ENCODE results near the gene CAP1.

DNA sequence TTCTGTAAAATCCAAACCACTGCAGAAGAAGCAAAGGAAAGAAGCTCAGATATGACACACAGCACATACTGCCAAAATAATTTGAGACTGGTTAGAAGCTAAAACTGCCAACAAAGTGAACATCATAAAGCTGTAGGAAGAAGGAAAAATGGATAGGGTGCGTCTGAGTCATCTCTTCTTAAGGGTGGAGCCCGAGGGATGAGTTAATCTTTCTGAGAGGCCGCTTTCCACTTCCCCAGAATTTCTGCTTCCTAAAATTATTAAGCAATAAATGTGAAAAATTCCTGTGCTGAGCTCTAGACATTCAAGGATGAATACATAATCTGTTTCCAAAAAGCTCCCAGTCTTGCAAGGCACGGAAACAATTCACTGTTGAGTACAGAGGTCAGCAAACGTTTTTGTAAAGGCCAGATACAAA lies 36.4 kb downstream of the CAP1 start:
- TF ChIP-seq, protein P1, sequence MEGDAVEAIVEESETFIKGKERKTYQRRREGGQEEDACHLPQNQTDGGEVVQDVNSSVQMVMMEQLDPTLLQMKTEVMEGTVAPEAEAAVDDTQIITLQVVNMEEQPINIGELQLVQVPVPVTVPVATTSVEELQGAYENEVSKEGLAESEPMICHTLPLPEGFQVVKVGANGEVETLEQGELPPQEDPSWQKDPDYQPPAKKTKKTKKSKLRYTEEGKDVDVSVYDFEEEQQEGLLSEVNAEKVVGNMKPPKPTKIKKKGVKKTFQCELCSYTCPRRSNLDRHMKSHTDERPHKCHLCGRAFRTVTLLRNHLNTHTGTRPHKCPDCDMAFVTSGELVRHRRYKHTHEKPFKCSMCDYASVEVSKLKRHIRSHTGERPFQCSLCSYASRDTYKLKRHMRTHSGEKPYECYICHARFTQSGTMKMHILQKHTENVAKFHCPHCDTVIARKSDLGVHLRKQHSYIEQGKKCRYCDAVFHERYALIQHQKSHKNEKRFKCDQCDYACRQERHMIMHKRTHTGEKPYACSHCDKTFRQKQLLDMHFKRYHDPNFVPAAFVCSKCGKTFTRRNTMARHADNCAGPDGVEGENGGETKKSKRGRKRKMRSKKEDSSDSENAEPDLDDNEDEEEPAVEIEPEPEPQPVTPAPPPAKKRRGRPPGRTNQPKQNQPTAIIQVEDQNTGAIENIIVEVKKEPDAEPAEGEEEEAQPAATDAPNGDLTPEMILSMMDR (IDR thresholded peaks at IDR 0.05) = no peak
- TF ChIP-seq GABPA (IDR thresholded peaks at IDR 0.05; ENCODE audit: low read depth) = no peak
- TF ChIP-seq TEAD4 (IDR thresholded peaks at IDR 0.05; ENCODE audit: borderline replicate concordance, insufficient read depth) = no peak
- peak; percentile 48 for TF ChIP-seq JUND (IDR thresholded peaks at IDR 0.05)
- no peak for TF ChIP-seq EZH2phosphoT487 (IDR thresholded peaks at IDR 0.05; ENCODE audit: borderline replicate concordance, low read depth)
- no peak for TF ChIP-seq MEF2A (IDR thresholded peaks at IDR 0.05; ENCODE audit: borderline replicate concordance, low read depth)
- TF ChIP-seq, protein P2, sequence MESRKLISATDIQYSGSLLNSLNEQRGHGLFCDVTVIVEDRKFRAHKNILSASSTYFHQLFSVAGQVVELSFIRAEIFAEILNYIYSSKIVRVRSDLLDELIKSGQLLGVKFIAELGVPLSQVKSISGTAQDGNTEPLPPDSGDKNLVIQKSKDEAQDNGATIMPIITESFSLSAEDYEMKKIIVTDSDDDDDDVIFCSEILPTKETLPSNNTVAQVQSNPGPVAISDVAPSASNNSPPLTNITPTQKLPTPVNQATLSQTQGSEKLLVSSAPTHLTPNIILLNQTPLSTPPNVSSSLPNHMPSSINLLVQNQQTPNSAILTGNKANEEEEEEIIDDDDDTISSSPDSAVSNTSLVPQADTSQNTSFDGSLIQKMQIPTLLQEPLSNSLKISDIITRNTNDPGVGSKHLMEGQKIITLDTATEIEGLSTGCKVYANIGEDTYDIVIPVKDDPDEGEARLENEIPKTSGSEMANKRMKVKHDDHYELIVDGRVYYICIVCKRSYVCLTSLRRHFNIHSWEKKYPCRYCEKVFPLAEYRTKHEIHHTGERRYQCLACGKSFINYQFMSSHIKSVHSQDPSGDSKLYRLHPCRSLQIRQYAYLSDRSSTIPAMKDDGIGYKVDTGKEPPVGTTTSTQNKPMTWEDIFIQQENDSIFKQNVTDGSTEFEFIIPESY (IDR thresholded peaks at IDR 0.05; ENCODE audit: borderline replicate concordance, low read depth) = no peak
- TF ChIP-seq SMC3 (IDR thresholded peaks at IDR 0.05; ENCODE audit: low read depth, low read length) = no peak
- TF ChIP-seq, protein P3, sequence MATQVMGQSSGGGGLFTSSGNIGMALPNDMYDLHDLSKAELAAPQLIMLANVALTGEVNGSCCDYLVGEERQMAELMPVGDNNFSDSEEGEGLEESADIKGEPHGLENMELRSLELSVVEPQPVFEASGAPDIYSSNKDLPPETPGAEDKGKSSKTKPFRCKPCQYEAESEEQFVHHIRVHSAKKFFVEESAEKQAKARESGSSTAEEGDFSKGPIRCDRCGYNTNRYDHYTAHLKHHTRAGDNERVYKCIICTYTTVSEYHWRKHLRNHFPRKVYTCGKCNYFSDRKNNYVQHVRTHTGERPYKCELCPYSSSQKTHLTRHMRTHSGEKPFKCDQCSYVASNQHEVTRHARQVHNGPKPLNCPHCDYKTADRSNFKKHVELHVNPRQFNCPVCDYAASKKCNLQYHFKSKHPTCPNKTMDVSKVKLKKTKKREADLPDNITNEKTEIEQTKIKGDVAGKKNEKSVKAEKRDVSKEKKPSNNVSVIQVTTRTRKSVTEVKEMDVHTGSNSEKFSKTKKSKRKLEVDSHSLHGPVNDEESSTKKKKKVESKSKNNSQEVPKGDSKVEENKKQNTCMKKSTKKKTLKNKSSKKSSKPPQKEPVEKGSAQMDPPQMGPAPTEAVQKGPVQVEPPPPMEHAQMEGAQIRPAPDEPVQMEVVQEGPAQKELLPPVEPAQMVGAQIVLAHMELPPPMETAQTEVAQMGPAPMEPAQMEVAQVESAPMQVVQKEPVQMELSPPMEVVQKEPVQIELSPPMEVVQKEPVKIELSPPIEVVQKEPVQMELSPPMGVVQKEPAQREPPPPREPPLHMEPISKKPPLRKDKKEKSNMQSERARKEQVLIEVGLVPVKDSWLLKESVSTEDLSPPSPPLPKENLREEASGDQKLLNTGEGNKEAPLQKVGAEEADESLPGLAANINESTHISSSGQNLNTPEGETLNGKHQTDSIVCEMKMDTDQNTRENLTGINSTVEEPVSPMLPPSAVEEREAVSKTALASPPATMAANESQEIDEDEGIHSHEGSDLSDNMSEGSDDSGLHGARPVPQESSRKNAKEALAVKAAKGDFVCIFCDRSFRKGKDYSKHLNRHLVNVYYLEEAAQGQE (IDR thresholded peaks at IDR 0.05; ENCODE audit: low read depth, low read length) = no peak

All from SK-N-SH (cell line).